GM12878 (cell line): ENCODE measurements around the gene PNLIPRP2. TPM values are rescaled to one million over a fixed set of nuclear protein-coding genes. Genes with fewer than 3 reads are reported as not detected.

ENCODE experiments used
- CHD4 ChIP-seq: fragments of 200-600 bp; sonication (generic); IDR thresholded peaks from 2 replicates; pipeline ENCODE4 v1.6.1; 2016; ENCODE audit warnings: mild to moderate bottlenecking
- CUX1 ChIP-seq: IDR thresholded peaks from 2 replicates; pipeline ENCODE4 v1.6.1; 2012; ENCODE audit warnings: improper control_type of control experiment, low read depth, low read length; ENCODE audit not compliant: insufficient replicate concordance
- E2F8 ChIP-seq: fragments of 450-650 bp; IDR thresholded peaks from 2 replicates; pipeline ENCODE4 v1.6.1; 2018; ENCODE audit warnings: mild to moderate bottlenecking, low read depth, moderate library complexity; ENCODE audit not compliant: partially characterized antibody
- EP300 ChIP-seq, 2 experiments: fragments of 150-350 bp in 1 of 2; IDR thresholded peaks; 2 replicates each; pipeline ENCODE4 v1.6.1; 2011 to 2012; ENCODE audit warnings: low read depth in 2 of 2, low read length in 2 of 2, borderline replicate concordance in 1 of 2, improper control_type of control experiment in 1 of 2, inconsistent platforms in 1 of 2; ENCODE audit not compliant: control insufficient read depth in 1 of 2
- GABPA ChIP-seq: IDR thresholded peaks from 2 replicates; pipeline ENCODE4 v1.6.1; 2014; ENCODE audit warnings: antibody characterized with exemption, low read depth, mild to moderate bottlenecking, inconsistent platforms
- IRF5 ChIP-seq: fragments of 450-650 bp; IDR thresholded peaks from 2 replicates; pipeline ENCODE4 v1.6.1; 2017; ENCODE audit warnings: borderline replicate concordance
- RAD51 ChIP-seq: fragments of 450-650 bp; IDR thresholded peaks from 2 replicates; pipeline ENCODE4 v1.6.1; 2016; ENCODE audit warnings: moderate library complexity, mild to moderate bottlenecking, inconsistent platforms
- SPI1 ChIP-seq: IDR thresholded peaks from 2 replicates; pipeline ENCODE4 v1.6.1; 2011; ENCODE audit warnings: low read depth, mild to moderate bottlenecking, low read length, moderate library complexity, borderline replicate concordance; ENCODE audit not compliant: insufficient read depth
- ZBED1 ChIP-seq: IDR thresholded peaks from 2 replicates; pipeline ENCODE4 v1.6.1; 2016; ENCODE audit warnings: borderline replicate concordance
- ZBTB33 ChIP-seq: fragments of 450-650 bp; IDR thresholded peaks from 2 replicates; pipeline ENCODE4 v1.6.1; 2017; ENCODE audit warnings: mild to moderate bottlenecking
- polyA plus RNA-seq, 11 experiments: library from polyadenylated mRNA; depleted of rRNA in 4 of 11; unstranded in 6 of 11; stranded (reverse) in 5 of 11; fragments of >200 nt; fragmentation: Nextera tagmentation in 4 of 11; fragmentation: Illumina TruSeq in 1 of 11; extraction: Ambion mirVana in 4 of 11; extraction: Trizol in 1 of 11; gene quantifications; 1 replicate in 1 of 11; 2 replicates in 10 of 11; pipeline versions ENCODE4 v1.2.1 to v1.2.3, GENCODE V29; 2011 to 2016; ENCODE audit warnings: inconsistent platforms in 2 of 11, missing spikeins in 2 of 11, low read depth in 1 of 11
- total RNA-seq, 4 experiments: library from RNA; depleted of rRNA in 3 of 4; stranded (reverse); fragments of >200 nt in 3 of 4; fragmentation: Illumina TruSeq in 1 of 4; extraction: Trizol in 1 of 4; gene quantifications; 2 replicates each; pipeline versions ENCODE4 v1.2.1 to v1.2.3, GENCODE V29; 2013 to 2021

The PNLIPRP2 gene
- total and polyA plus RNA-seq, 10 of the 15 experiments (the other 5 are each of a cell fraction or from before 2014, with no cell fraction given), result 0.33 TPM; not detected in 9

- TF ChIP-seq ZBED1 (no peak), GABPA (no peak), EP300 (IDR thresholded peaks at IDR 0.05; ENCODE audit: borderline replicate concordance in 1 of 2, control insufficient read depth in 1 of 2, low read depth in 2 of 2, low read length in 2 of 2) (no peak), IRF5 (no peak), CHD4 (no peak), E2F8 (no peak), SPI1 (no peak), CUX1 (no peak), ZBTB33 (no peak), RAD51 (no peak)
- TF ChIP-seq, all 136 proteins: peak for 0
Observed at GRCh38 chr10:116621476-116621875, 723 bp downstream of the PNLIPRP2 start (continued).
